ENCODE measurements around the gene KCNIP3. TPM values are rescaled to one million over a fixed set of nuclear protein-coding genes. Genes with fewer than 3 reads are reported as not detected.

Gene KCNIP3
- total RNA-seq, 1 donor from 2014 or later, result 6.0 TPM

- Mint-ChIP-seq H3K27ac (ENCODE audit: unreplicated experiment) (no peak overlapping the region), H3K4me1 (ENCODE audit: low read depth) (peaks cover 12% of the 10 kb centered on the region), H3K27me3 (ENCODE audit: low read depth) (peaks cover 11% of the 10 kb centered on the region), H3K4me3 (ENCODE audit: unreplicated experiment) (no peak overlapping the region), H3K9me3 (ENCODE audit: low read depth) (no peaks in the 10 kb centered on the region), H3K36me3 (ENCODE audit: low read depth) (no peaks in the 10 kb centered on the region)
- TF ChIP-seq, protein P1, sequence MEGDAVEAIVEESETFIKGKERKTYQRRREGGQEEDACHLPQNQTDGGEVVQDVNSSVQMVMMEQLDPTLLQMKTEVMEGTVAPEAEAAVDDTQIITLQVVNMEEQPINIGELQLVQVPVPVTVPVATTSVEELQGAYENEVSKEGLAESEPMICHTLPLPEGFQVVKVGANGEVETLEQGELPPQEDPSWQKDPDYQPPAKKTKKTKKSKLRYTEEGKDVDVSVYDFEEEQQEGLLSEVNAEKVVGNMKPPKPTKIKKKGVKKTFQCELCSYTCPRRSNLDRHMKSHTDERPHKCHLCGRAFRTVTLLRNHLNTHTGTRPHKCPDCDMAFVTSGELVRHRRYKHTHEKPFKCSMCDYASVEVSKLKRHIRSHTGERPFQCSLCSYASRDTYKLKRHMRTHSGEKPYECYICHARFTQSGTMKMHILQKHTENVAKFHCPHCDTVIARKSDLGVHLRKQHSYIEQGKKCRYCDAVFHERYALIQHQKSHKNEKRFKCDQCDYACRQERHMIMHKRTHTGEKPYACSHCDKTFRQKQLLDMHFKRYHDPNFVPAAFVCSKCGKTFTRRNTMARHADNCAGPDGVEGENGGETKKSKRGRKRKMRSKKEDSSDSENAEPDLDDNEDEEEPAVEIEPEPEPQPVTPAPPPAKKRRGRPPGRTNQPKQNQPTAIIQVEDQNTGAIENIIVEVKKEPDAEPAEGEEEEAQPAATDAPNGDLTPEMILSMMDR (IDR thresholded peaks at IDR 0.05), result no peak
- no peak for DNase-seq (ENCODE audit: low spot score)
These were observed 14.8 kb downstream of the KCNIP3 start for GRCh38 chr2:95311815-95312542.

- DNase-seq (ENCODE audit: low spot score), result peak; percentile 71
- Mint-ChIP-seq H3K36me3 (ENCODE audit: low read depth) (no peaks in the 10 kb centered on the region), H3K27ac (ENCODE audit: unreplicated experiment) (no peak overlapping the region), H3K27me3 (ENCODE audit: low read depth) (peaks cover 11% of the 10 kb centered on the region), H3K9me3 (ENCODE audit: low read depth) (no peaks in the 10 kb centered on the region), H3K4me1 (ENCODE audit: low read depth) (peaks cover 12% of the 10 kb centered on the region), H3K4me3 (ENCODE audit: unreplicated experiment) (no peak overlapping the region)
- TF ChIP-seq, protein P1 (IDR thresholded peaks at IDR 0.05), result no peak
These were observed 15.5 kb downstream of the KCNIP3 start for GRCh38 chr2:95312543-95313201.

- H3K4me3 Mint-ChIP-seq (ENCODE audit: unreplicated experiment), result no peak overlapping the region
- H3K27ac Mint-ChIP-seq (ENCODE audit: unreplicated experiment), result no peak overlapping the region
- H3K4me1 Mint-ChIP-seq (ENCODE audit: low read depth), result peaks cover 12% of the 10 kb centered on the region
- no peaks in the 10 kb centered on the region for H3K9me3 Mint-ChIP-seq (ENCODE audit: low read depth)
- TF ChIP-seq, protein P1 (IDR thresholded peaks at IDR 0.05), result no peak
- DNase-seq (ENCODE audit: low spot score), result peak; percentile 53
- no peaks in the 10 kb centered on the region for H3K36me3 Mint-ChIP-seq (ENCODE audit: low read depth)
- peaks cover 8% of the 10 kb centered on the region for H3K27me3 Mint-ChIP-seq (ENCODE audit: low read depth)
These were observed 16.4 kb downstream of the KCNIP3 start for GRCh38 chr2:95313296-95314131.

DNA sequence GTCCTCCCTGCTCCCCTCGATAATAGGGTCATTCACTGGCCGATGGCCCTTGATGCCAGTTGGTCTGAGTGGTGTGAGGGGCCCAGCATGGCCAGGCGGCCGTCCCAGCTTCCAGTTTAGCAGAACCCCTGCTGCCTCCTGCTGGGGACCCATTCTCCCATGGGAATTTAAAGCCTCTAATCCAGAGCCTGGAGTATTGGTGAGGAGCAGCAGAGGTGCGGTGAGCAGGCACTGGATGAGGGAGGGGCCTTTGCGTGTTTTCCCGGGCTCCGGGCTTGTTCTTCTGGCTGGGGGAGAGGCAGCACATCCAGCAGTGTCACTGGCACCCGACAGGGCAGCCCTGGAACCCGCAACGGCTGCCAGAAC, 17.4 kb downstream of the KCNIP3 start:
- Mint-ChIP-seq H3K27me3 (ENCODE audit: low read depth) (peaks cover 10% of the 10 kb centered on the region), H3K27ac (ENCODE audit: unreplicated experiment) (no peak overlapping the region), H3K36me3 (ENCODE audit: low read depth) (no peaks in the 10 kb centered on the region), H3K4me1 (ENCODE audit: low read depth) (peaks cover 12% of the 10 kb centered on the region), H3K4me3 (ENCODE audit: unreplicated experiment) (no peak overlapping the region), H3K9me3 (ENCODE audit: low read depth) (no peaks in the 10 kb centered on the region)
- DNase-seq (ENCODE audit: low spot score), result no peak
- TF ChIP-seq, protein P1 (IDR thresholded peaks at IDR 0.05), result no peak

DNA sequence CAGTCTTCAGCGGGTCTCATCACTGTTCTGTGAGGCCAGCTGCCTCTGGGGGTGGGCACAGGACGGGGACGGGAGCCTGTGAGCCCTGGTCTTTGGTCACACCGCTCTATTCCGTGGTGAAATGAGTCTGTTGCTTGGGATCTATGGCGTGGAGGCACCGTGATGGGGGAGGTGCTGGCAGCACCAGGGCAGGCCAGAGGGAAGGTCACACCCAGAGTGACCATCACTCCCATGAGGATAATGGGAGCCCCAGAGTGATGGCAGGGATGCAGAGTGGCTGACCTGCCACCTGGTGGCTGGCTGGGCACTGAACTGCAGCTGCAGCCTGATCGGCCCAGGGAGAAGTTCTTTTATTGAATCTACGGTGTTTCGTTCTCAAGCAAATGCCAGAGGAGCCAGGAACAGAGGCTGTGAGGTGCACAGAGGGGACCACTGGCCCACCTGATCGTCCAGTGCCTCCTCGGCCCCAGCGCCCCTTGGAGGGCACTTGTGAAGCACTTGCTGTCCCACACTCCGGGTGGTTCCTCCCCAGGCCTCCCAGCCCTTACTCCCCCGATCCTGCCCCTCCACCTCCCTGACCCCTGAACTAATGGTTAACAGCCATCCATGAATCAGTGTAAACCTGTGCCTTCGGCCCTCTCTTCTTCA, 17.9 kb downstream of the KCNIP3 start:
- H3K9me3 Mint-ChIP-seq (ENCODE audit: low read depth), result no peaks in the 10 kb centered on the region
- no peak overlapping the region for H3K27ac Mint-ChIP-seq (ENCODE audit: unreplicated experiment)
- H3K4me1 Mint-ChIP-seq (ENCODE audit: low read depth), result peaks cover 12% of the 10 kb centered on the region
- H3K36me3 Mint-ChIP-seq (ENCODE audit: low read depth), result no peaks in the 10 kb centered on the region
- TF ChIP-seq, protein P1 (IDR thresholded peaks at IDR 0.05), result peak; percentile 78
- no peak overlapping the region for H3K4me3 Mint-ChIP-seq (ENCODE audit: unreplicated experiment)
- peak; percentile 65 for DNase-seq (ENCODE audit: low spot score)
- H3K27me3 Mint-ChIP-seq (ENCODE audit: low read depth), result peaks cover 9% of the 10 kb centered on the region

Data from chondrocyte (in vitro differentiated cells).